ENCODE results near the gene TRIP11. TPM values are rescaled to one million over a fixed set of nuclear protein-coding genes. Genes with fewer than 3 reads are reported as not detected.

The TRIP11 gene
- total RNA-seq, 4 donors from 2014 or later, result 35.5 to 45.1 (median 41.7) TPM

DNA sequence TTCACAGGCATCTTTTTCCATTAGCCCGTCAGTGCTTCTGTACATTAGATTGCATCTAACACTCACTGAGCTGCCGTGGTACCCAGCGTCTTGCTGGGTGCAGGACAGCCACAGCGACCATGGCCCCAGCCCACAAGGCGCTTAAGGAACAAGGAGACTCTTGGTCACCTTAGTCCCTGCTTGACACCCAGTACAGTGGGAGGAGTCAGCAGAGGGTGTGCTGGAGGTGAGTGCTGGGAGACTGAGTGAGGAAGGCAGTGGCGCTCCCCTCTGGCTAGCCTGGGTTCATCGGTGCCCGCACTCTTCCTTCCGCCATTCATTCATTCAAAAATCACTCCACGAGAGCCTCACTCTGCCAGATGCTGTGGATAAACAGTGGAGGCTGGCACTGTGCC, 114.1 kb downstream of the TRIP11 start:
- WGBS, 2 donors, result 88 to 90% methylated on average over 10 of the region's 10 CpGs

DNA sequence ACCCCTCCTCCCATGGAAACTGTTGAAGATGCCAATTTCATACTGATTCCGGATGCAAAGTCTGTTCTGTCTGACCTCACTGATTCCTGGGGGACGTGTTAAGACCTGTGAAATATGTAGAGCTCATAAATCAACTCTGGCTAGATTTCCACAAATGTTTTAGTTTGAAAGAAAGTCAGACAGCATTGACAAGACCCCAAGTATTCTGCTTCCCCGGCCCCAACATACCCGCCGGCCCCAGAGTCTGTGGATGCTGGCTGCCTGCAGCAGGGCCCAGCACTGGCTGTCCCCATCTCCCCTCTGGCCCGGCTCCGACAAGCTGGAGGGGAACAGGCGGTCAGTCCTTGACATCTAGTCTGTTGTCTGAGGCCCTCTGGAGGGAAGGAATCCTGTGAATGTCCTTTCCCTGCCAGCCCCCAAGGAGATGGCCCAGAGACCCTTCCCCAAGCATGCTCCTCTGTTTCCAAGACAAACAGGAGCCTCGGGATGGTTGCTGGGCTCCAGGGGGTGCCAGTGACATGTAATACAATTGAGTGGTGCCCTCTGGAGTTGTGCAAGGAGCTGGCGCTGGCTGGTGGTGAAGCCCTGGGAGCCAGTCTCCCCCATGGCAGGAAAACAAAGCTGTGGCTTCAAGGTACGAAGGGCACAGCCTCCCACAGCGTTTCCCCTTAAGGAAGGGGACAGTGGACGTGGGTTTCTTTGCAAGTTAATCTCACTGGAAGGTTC, 114.7 kb downstream of the TRIP11 start:
- H3K27ac ChIP-seq, result no peak overlapping the region
- H3K9me3 ChIP-seq, result no peaks in the 10 kb centered on the region
- no peak for DNase-seq
- intact Hi-C loops (cut with DNase I), result no loop called here
- H3K4me1 ChIP-seq, result no peaks in the 10 kb centered on the region
- WGBS, 2 donors, result 57 to 74% methylated on average over 11 to 12 of the region's 13 CpGs
- TF ChIP-seq, protein P1, sequence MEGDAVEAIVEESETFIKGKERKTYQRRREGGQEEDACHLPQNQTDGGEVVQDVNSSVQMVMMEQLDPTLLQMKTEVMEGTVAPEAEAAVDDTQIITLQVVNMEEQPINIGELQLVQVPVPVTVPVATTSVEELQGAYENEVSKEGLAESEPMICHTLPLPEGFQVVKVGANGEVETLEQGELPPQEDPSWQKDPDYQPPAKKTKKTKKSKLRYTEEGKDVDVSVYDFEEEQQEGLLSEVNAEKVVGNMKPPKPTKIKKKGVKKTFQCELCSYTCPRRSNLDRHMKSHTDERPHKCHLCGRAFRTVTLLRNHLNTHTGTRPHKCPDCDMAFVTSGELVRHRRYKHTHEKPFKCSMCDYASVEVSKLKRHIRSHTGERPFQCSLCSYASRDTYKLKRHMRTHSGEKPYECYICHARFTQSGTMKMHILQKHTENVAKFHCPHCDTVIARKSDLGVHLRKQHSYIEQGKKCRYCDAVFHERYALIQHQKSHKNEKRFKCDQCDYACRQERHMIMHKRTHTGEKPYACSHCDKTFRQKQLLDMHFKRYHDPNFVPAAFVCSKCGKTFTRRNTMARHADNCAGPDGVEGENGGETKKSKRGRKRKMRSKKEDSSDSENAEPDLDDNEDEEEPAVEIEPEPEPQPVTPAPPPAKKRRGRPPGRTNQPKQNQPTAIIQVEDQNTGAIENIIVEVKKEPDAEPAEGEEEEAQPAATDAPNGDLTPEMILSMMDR (IDR thresholded peaks at IDR 0.05), result no peak
- TF ChIP-seq POLR2A (IDR thresholded peaks at IDR 0.05), result no peak
- no peak overlapping the region for H3K4me3 ChIP-seq (replicated peaks in 1 of 3)
- no peaks in the 10 kb centered on the region for H3K27me3 ChIP-seq
- no peaks in the 10 kb centered on the region for H3K36me3 ChIP-seq

More for the DNA sequence above, 114.1 kb downstream of the TRIP11 start:
- intact Hi-C loops (cut with DNase I), result no loop called here
- TF ChIP-seq, protein P1 (IDR thresholded peaks at IDR 0.05), result no peak
- TF ChIP-seq POLR2A (IDR thresholded peaks at IDR 0.05), result no peak
- no peaks in the 10 kb centered on the region for H3K27me3 ChIP-seq
- H3K9me3 ChIP-seq, result no peaks in the 10 kb centered on the region
- no peak for DNase-seq
- H3K4me3 ChIP-seq (replicated peaks in 1 of 3), result no peak overlapping the region
- no peak overlapping the region for H3K27ac ChIP-seq
- H3K4me1 ChIP-seq, result no peaks in the 10 kb centered on the region
- no peaks in the 10 kb centered on the region for H3K36me3 ChIP-seq

DNA sequence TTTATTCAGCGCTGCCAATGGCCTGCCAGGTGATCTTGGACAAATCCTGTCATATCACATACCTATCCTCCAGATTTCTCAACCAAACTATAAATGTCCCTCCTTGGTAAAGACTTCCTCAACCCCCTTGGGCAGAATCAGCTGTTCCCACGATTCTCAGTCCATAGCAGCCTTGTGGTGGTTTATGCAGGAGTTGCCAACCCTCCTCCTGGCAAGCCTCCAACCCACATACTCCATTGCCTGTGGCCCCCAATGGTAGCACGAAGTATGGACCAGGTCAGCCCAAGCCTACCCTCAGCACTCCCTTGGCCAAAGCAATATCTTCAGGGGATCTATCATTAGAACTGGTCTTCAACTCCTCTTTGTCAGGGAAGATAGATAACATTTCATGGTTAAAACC, 119.3 kb downstream of the TRIP11 start:
- no peaks in the 10 kb centered on the region for H3K4me1 ChIP-seq
- H3K27ac ChIP-seq, result no peak overlapping the region
- no peaks in the 10 kb centered on the region for H3K36me3 ChIP-seq
- H3K4me3 ChIP-seq (replicated peaks in 1 of 3), result no peak overlapping the region
- no peaks in the 10 kb centered on the region for H3K27me3 ChIP-seq
- intact Hi-C loops (cut with DNase I), result no loop called here
- no peak for DNase-seq
- TF ChIP-seq POLR2A (IDR thresholded peaks at IDR 0.05), result no peak
- TF ChIP-seq, protein P1 (IDR thresholded peaks at IDR 0.05), result no peak
- 71% methylated on average over 3 of the region's 3 CpGs for WGBS, 2 donors
- no peaks in the 10 kb centered on the region for H3K9me3 ChIP-seq

DNA sequence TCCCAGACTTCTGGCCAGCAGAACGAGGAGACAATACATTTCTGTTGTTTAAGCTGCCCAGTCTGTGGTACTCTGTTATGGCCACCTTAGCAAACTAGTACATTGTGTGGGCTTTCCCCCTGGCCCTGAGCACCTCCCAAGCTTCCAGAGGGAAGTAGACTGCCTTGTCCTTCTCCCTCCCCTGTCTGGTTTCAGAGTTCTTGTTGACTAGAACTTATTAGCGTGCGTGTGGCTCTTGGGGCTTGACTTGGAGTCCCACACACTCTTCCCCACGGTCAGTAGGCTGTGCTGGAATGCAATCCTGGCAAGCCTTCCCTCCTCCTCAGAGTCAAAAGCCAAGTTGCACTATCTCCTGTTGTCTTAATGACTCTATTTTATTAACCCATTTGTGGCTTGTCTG, 120.0 kb downstream of the TRIP11 start:
- intact Hi-C loops (cut with DNase I), result no loop called here
- DNase-seq, result peak; percentile 17 to 26
- Histone ChIP-seq H3K9me3 (no peaks in the 10 kb centered on the region), H3K4me1 (no peaks in the 10 kb centered on the region), H3K27me3 (no peaks in the 10 kb centered on the region), H3K27ac (no peak overlapping the region), H3K4me3 (replicated peaks in 1 of 3) (no peak overlapping the region), H3K36me3 (no peaks in the 10 kb centered on the region)
- WGBS, 2 donors, result 16 to 27% methylated on average over 4 of the region's 4 CpGs
- TF ChIP-seq, protein P1 (IDR thresholded peaks at IDR 0.05), result no peak
- no peak for TF ChIP-seq POLR2A (IDR thresholded peaks at IDR 0.05)

DNA sequence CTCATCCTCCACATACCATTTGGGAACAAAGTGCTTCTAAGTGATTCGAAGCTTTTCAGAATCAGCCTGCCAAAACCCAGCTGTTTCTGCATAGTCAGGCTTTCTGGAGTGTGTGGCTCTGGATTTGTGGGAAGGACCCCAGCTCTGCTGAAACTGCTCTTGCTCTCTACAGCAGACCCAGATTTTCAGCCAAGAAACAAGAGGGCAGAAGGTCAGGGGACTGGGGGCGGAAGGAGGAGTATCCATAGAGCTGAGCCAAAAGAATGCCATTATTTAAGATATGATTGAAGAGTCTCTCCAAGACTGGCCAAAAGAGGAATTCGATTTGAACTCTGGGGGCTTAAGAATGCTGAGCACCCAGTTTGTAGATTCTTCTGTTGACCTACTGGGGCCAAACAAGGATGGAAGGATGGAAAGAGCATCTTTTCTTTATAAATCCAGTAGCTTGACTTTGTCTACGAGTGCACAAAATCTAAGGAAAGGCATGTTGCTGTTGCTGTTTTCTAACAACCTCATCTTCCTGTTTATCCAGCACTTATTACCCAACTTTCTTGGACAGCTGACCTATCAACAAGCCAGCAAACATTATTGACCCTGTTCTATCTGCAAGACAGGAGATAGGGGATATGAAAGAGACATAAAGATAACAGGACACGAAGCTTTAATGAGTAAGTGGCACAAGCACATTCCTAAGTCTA, 121.5 kb downstream of the TRIP11 start:
- no peak for TF ChIP-seq POLR2A (IDR thresholded peaks at IDR 0.05)
- TF ChIP-seq, protein P1 (IDR thresholded peaks at IDR 0.05), result no peak
- intact Hi-C loops (cut with DNase I), result no loop called here
- Histone ChIP-seq H3K4me1 (no peaks in the 10 kb centered on the region), H3K9me3 (no peaks in the 10 kb centered on the region), H3K36me3 (no peaks in the 10 kb centered on the region), H3K27me3 (no peaks in the 10 kb centered on the region), H3K4me3 (replicated peaks in 1 of 3) (no peak overlapping the region), H3K27ac (no peak overlapping the region)
- 58 to 62% methylated on average over 5 of the region's 5 CpGs for WGBS, 2 donors
- no peak for DNase-seq
